CD14-positive monocyte (primary cell): ENCODE data around the gene CCDC154. TPM values are rescaled to one million over a fixed set of nuclear protein-coding genes. Genes with fewer than 3 reads are reported as not detected.

ENCODE experiments used
- DNase-seq, 3 donors: peaks; one replicate each; pipeline ENCODE4 v3.0.0-alpha.2; 2011 to 2022
- H2AFZ ChIP-seq: 2 replicates; pipeline ENCODE4 v1.6.0; 2012; ENCODE audit warnings: mild to moderate bottlenecking, low read depth, low read length, inconsistent platforms; ENCODE audit not compliant: insufficient read depth, poor library complexity, severe bottlenecking
- H3K27ac ChIP-seq, 2 donors: 1 replicate in 1 of 2; 2 replicates in 1 of 2; pipeline ENCODE4 v1.5.1; 2012 to 2013; ENCODE audit warnings: low read length in 2 of 2, control low read depth in 1 of 2, inconsistent platforms in 1 of 2, low read depth in 1 of 2, mild to moderate bottlenecking in 1 of 2
- H3K27me3 ChIP-seq, 2 donors: one replicate each; pipeline versions ENCODE4 v1.6.0 to v1.6.1; 2011 to 2013; ENCODE audit warnings: low read length in 2 of 2; ENCODE audit not compliant: control insufficient read depth in 2 of 2, insufficient read depth in 2 of 2
- H3K36me3 ChIP-seq, 2 donors: replicated peaks in 1 of 2; 1 replicate in 1 of 2; 2 replicates in 1 of 2; pipeline versions ENCODE4 v1.5.1 to v1.6.1; 2012 to 2013; ENCODE audit warnings: low read length in 2 of 2, control low read depth in 1 of 2, inconsistent platforms in 1 of 2, mild to moderate bottlenecking in 1 of 2; ENCODE audit not compliant: insufficient read depth in 2 of 2, control insufficient read depth in 1 of 2
- H3K4me1 ChIP-seq, 2 donors: 1 replicate in 1 of 2; 2 replicates in 1 of 2; pipeline versions ENCODE4 v1.5.1 to v1.6.1; 2012 to 2013; ENCODE audit warnings: low read length in 2 of 2, control low read depth in 1 of 2, inconsistent platforms in 1 of 2, mild to moderate bottlenecking in 1 of 2, moderate library complexity in 1 of 2; ENCODE audit not compliant: insufficient read depth in 2 of 2, control insufficient read depth in 1 of 2
- H3K4me2 ChIP-seq: replicated peaks from 2 replicates; pipeline ENCODE3; 2012; ENCODE audit warnings: low read length, moderate library complexity, mild to moderate bottlenecking; ENCODE audit not compliant: poor library complexity, severe bottlenecking; ENCODE audit errors: extremely low read depth
- H3K4me3 ChIP-seq, 3 experiments: fragments of 200-600 bp in 1 of 3; sonication (generic) in 1 of 3; replicated peaks in 1 of 3; 1 replicate in 2 of 3; 2 replicates in 1 of 3; pipeline ENCODE4 v1.5.1; 2011 to 2013; ENCODE audit warnings: low read length in 3 of 3, mild to moderate bottlenecking in 3 of 3, control low read depth in 2 of 3, low read depth in 2 of 3, inconsistent platforms in 1 of 3, moderate library complexity in 1 of 3
- H3K79me2 ChIP-seq: 2 replicates; pipeline ENCODE4 v1.6.0; 2012; ENCODE audit warnings: mild to moderate bottlenecking, control low read depth, inconsistent platforms, low read length, moderate library complexity; ENCODE audit not compliant: insufficient read depth
- H3K9ac ChIP-seq: 2 replicates; pipeline ENCODE4 v1.6.0; 2017; ENCODE audit warnings: low read length, mild to moderate bottlenecking; ENCODE audit not compliant: insufficient read depth, poor library complexity, severe bottlenecking
- H3K9me3 ChIP-seq, 2 donors: replicated peaks in 1 of 2; 1 replicate in 1 of 2; 2 replicates in 1 of 2; pipeline versions ENCODE4 v1.5.1 to v1.6.1; 2012 to 2013; ENCODE audit warnings: low read length in 2 of 2, control low read depth in 1 of 2; ENCODE audit not compliant: control insufficient read depth in 1 of 2, insufficient read depth in 1 of 2
- H4K20me1 ChIP-seq: 2 replicates; pipeline ENCODE4 v1.6.0; 2012; ENCODE audit warnings: mild to moderate bottlenecking, low read length, control low read depth, moderate library complexity; ENCODE audit not compliant: insufficient read depth
- H3K27ac Mint-ChIP-seq, 7 donors: one replicate each; pipeline ENCODE4 v1.8.0; 2020; ENCODE audit warnings: mild to moderate bottlenecking in 7 of 7, mixed read lengths in 7 of 7, moderate library complexity in 6 of 7, inconsistent platforms in 2 of 7
- H3K27me3 Mint-ChIP-seq, 3 donors: one replicate each; pipeline ENCODE4 v1.8.0; 2021 to 2022; ENCODE audit warnings: low read depth in 3 of 3, mild to moderate bottlenecking in 3 of 3, mixed read lengths in 3 of 3, moderate library complexity in 3 of 3, inconsistent platforms in 1 of 3
- H3K36me3 Mint-ChIP-seq, 2 donors: one replicate each; pipeline ENCODE4 v1.8.0; 2020; ENCODE audit warnings: mixed read lengths in 2 of 2, inconsistent platforms in 1 of 2, mild to moderate bottlenecking in 1 of 2
- H3K4me1 Mint-ChIP-seq: one replicate; pipeline ENCODE4 v1.8.0; 2020; ENCODE audit warnings: mild to moderate bottlenecking, mixed read lengths
- H3K4me3 Mint-ChIP-seq, 2 donors: one replicate each; pipeline ENCODE4 v1.8.0; 2020; ENCODE audit warnings: mild to moderate bottlenecking in 2 of 2, mixed read lengths in 2 of 2, moderate library complexity in 1 of 2
- H3K9me3 Mint-ChIP-seq, 7 donors: one replicate each; pipeline ENCODE4 v1.8.0; 2020 to 2022; ENCODE audit warnings: mixed read lengths in 7 of 7, mild to moderate bottlenecking in 6 of 7, moderate library complexity in 6 of 7, inconsistent platforms in 2 of 7
- CTCF ChIP-seq: fragments of 200-600 bp; IDR thresholded peaks from one replicate; pipeline ENCODE4 v1.8.0; 2022; ENCODE audit warnings: antibody characterized with exemption, mild to moderate bottlenecking
- WGBS: methylation state at CpG from one replicate; pipeline ENCODE4 v1.1.5; 2013; ENCODE audit warnings: missing lambda C conversion rate; ENCODE audit not compliant: insufficient coverage; 5-methylcytosine and 5-hydroxymethylcytosine counted together
- intact Hi-C, 2 donors: fragments of 100-400 bp; cut with micrococcal nuclease; formaldehyde crosslinking; loops; one replicate each; pipeline versions ENCODE4 v1.15.0 to v1.15.1; 2023
- polyA plus RNA-seq, 3 donors: library from polyadenylated mRNA; depleted of rRNA in 1 of 3; unstranded in 2 of 3; stranded (reverse) in 1 of 3; fragments of 300-500 nt in 2 of 3; fragments of >200 nt in 1 of 3; fragmentation: Illumina TruSeq in 2 of 3; gene quantifications; 1 replicate in 2 of 3; 2 replicates in 1 of 3; pipeline ENCODE4 v1.2.3, GENCODE V29; 2012 to 2021

The CCDC154 gene
- polyA plus RNA-seq, 3 donors = 5.9 TPM; not detected in 2

GRCh38 chr16:1422076-1422475 is 22.3 kb downstream of the CCDC154 start:
- H4K20me1 ChIP-seq = no peaks in the 10 kb centered on the region
- no peak overlapping the region for H3K27ac ChIP-seq
- WGBS = 85% methylated on average over 9 of the region's 10 CpGs
- no peak overlapping the region for H2AFZ ChIP-seq
- no peaks in the 10 kb centered on the region for H3K36me3 ChIP-seq
- DNase-seq = no peak
- H3K9me3 ChIP-seq = no peaks in the 10 kb centered on the region
- Mint-ChIP-seq H3K9me3 (peaks cover 0 to 5% (median 3%) of the 10 kb centered on the region in 7 donors), H3K36me3 (peaks cover 2 to 5% of the 10 kb centered on the region in 2 donors), H3K27me3 (no peaks in the 10 kb centered on the region), H3K27ac (peak overlapping the region in 6 of 7 donors; percentile 86 to 96 (median 95)), H3K4me1 (peaks cover 19% of the 10 kb centered on the region), H3K4me3 (peak overlapping the region in 1 of 2 donors; percentile 20)
- H3K9ac ChIP-seq = no peak overlapping the region
- no peak overlapping the region for H3K4me2 ChIP-seq
- intact Hi-C loops = loop anchor here (5.0 to 10.0 kb wide), 5 partner anchors 70 to 363 kb away; partner anchors contain the start of genes CRAMP1 (in 1 of the 2), EME2 (in 1 of the 2), IFT140 (in 1 of the 2) and MAPK8IP3 (in 1 of the 2)
- peaks cover 25% of the 10 kb centered on the region for H3K79me2 ChIP-seq
- no peak overlapping the region for H3K4me3 ChIP-seq
- no peaks in the 10 kb centered on the region for H3K27me3 ChIP-seq
- no peak for TF ChIP-seq CTCF
- peaks cover 18% of the 10 kb centered on the region in 2 donors for H3K4me1 ChIP-seq

- intact Hi-C loops = loop anchor here (1.0 to 10.0 kb wide), 6 partner anchors 53 to 365 kb away; partner anchors contain the start of genes CRAMP1 (in 1 of the 2), EME2 (in 1 of the 2), IFT140 (in 1 of the 2) and MAPK8IP3 (in 1 of the 2)
- peak overlapping the region; percentile 80 for H3K9ac ChIP-seq
- H3K9me3 ChIP-seq = no peaks in the 10 kb centered on the region
- H3K27ac ChIP-seq = peak overlapping the region; percentile 72 to 87
- DNase-seq = no peak
- no peaks in the 10 kb centered on the region for H3K27me3 Mint-ChIP-seq
- peak overlapping the region; percentile 97 for H3K4me2 ChIP-seq
- H3K9me3 Mint-ChIP-seq = peaks cover 0 to 5% (median 3%) of the 10 kb centered on the region in 7 donors
- no peak for TF ChIP-seq CTCF
- H3K79me2 ChIP-seq = peaks cover 25% of the 10 kb centered on the region
- H3K4me3 ChIP-seq = peak overlapping the region; percentile 64 to 96 (median 69)
- H4K20me1 ChIP-seq = no peaks in the 10 kb centered on the region
- peaks cover 2 to 5% of the 10 kb centered on the region in 2 donors for H3K36me3 Mint-ChIP-seq
- H3K27ac Mint-ChIP-seq = peak overlapping the region; percentile 72 to 96 (median 94)
- 4% methylated on average over 20 of the region's 22 CpGs for WGBS
- peaks cover 20% of the 10 kb centered on the region for H3K4me1 Mint-ChIP-seq
- H3K27me3 ChIP-seq = no peaks in the 10 kb centered on the region
- H3K36me3 ChIP-seq = no peaks in the 10 kb centered on the region
- peaks cover 18 to 21% of the 10 kb centered on the region in 2 donors for H3K4me1 ChIP-seq
- peak overlapping the region; percentile 87 for H2AFZ ChIP-seq
- H3K4me3 Mint-ChIP-seq = peak overlapping the region; percentile 86 to 93
Observed at GRCh38 chr16:1420111-1420539, 24.2 kb downstream of the CCDC154 start.
